A549 treated with ZK216348 at 1 μM for 4 hours (cell line): ENCODE data around the gene TMEM14C. TPM values are rescaled to one million over a fixed set of nuclear protein-coding genes. Genes with fewer than 3 reads are reported as not detected.

Experiments used
- total RNA-seq: library from RNA; stranded (reverse); fragments of 200-300 nt; extraction: Qiagen RNA extraction; gene quantifications from 5 replicates; pipeline ENCODE4 v1.2.3, GENCODE V29; 2022; ENCODE audit warnings: low read depth

Gene TMEM14C
- 133 to 153 TPM (median 144 TPM) in 5 replicates for total RNA-seq

DNA sequence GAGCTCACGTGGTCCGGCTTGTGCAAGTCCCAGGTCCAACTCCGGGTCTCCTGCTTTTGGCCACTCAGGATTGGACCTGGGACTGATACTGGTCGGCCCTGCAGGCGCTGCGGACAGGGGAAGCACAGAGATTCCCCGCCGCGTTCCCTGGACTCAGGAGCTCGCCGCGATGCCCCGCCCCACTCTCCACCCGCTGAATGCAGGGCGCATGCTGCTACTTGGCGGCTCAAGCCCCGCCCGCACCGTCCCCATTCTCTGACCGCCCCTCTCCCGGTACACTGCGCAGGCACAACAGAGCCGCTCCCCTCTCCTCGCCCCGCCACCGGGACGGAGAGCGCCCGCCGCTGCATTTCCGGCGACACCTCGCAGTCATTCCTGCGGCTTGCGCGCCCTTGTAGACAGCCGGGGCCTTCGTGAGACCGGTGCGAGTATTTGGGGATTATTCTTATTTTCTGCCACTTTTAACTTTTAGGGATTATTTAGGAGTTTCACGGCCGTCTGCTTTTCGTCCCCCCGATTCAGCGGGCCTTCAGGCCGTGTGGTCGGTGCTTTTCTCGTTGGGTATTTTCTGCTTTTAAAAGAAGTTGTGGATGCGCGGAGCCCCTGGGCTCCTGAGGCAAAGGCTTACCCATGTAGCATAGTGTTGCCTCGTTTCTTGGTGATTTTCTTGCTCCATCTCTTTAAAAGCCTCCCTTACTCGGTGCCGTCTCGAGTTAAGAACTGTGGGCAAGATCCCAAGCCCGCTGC, at the start of gene TMEM14C:
Gene TMEM14C, plus strand, starts transcription at position 251 of the 747 bp plus-strand sequence. CDS start 1,544 bp downstream, outside the sequence.

GRCh38 chr6:10694302-10695085, 28.4 kb upstream of the TMEM14C start, which contains the start of the genes C6orf52 and PAK1IP1:
Gene C6orf52, minus strand, starts transcription at chr6:10694616. Its CDS starts 7,066 bp downstream, at chr6:10687550.
Gene PAK1IP1, plus strand, starts transcription at chr6:10694972. Its CDS starts 14 bp downstream, at chr6:10694986.

DNA sequence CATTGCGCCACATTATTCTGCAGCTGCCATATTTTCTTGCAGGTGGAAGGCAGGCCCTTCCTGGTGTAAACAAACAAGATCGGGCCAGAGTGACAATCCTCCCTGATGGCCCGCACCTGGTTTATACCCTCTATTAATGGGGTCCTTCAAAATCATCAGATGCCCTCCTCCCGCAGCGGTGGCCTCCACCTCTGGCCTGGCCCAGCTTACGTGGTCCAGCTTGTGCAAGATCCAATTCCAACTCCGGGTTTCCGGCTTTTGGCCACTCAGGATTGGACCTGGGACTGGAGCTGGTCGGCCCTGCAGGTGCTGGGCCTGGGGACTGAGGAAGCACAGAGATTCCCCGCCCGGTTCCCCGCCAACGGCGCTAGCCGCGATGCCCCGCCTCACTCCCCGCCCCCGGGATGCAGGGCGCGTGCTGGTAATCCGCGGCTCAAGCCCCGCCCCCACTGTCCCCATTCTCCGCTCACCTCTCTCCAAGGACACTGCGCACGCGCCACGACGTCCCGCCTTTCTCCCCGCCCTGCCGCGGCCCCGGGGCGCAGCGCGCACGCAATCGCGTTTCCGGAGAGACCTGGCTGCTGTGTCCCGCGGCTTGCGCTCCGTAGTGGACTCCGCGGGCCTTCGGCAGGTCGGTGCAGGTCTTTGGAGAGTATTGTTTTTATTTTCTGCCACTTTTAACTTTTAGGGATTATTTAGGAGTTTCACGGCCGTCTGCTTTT, 24.5 kb downstream of the TMEM14C start, which contains the start of gene TMEM14B:
Gene TMEM14B, plus strand, starts transcription at position 555 of the 722 bp plus-strand sequence. CDS start 1,441 bp downstream, outside the sequence.

Other genes with a start within 250 kb of the TMEM14C start
- 5.6 to 7.5 TPM (median 6.1 TPM) in 5 replicates for gene GCNT2, start 201.7 kb upstream of the TMEM14C start, total RNA-seq
- gene C6orf52, start 28.5 kb upstream of the TMEM14C start, total RNA-seq, result 1.4 to 2.7 TPM (median 2.0 TPM) in 5 replicates
- 18.6 to 23.6 TPM (median 20.6 TPM) in 5 replicates for gene PAK1IP1, start 28.1 kb upstream of the TMEM14C start, total RNA-seq
- 114 to 143 TPM (median 136 TPM) in 5 replicates for gene TMEM14B, start 24.7 kb downstream of the TMEM14C start, total RNA-seq
- 0.09 to 0.20 TPM (median 0.13 TPM) in 5 replicates for gene MAK, start 115.5 kb downstream of the TMEM14C start, total RNA-seq
- not detected in 5 replicates for gene GCM2, start 159.0 kb downstream of the TMEM14C start, total RNA-seq
- gene SYCP2L, start 164.0 kb downstream of the TMEM14C start, total RNA-seq, result 2.4 to 3.9 TPM (median 3.6 TPM) in 5 replicates